Activated T-cell treated with anti-CD3 and anti-CD28 coated beads, Interleukin-2, amount 50 U/mL, for 1 hour (primary cell): Measurements from ENCODE around the gene LONRF2.
"Not testable (repeated sequence)": the region's sequence is repeated elsewhere in the genome, so short reads cannot be mapped to it uniquely, and the experiment has no call there.

Experiments used
- DNase-seq: peaks from one replicate; pipeline ENCODE4 v3.0.0-alpha.2; 2020

Gene LONRF2

DNA sequence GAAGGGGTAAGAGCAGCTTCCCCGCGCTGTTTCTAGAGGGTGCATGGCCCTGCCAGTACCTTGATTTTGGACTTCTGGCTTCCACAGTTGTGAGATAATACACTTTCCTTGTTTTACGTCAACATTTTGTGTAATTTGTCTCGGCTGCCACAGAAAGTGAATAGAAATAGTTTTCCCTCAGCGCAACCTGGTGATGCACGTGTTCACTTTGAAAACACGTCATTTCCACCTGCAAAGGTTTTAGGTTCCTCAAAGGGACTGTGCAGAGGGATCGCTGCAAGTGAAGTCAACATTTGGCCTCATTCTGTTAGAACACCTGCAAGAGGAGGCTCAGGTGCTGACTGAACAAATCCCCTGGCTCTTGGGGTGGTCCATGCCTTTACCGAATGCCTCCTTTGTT is 71.7 kb downstream of the LONRF2 start:
- no peak for DNase-seq

DNA sequence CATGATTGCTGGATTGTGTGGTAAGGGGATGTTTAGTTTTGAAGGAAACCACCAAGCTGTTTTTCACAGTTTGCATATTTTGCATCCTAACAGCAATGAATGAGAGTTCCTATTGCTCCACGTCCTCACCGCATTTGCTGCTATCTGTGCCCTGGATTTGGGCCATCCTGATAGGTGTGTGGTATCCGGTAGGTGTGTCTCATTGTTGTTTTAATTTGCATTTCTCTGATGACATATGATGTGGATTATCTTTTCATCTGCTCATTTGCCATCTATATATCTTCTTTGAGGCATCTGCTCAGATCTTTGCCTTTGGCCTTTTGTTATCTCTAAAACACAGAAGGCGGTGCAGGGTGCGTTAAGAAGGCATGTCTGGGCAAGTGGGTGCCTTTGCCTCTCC is 73.3 kb downstream of the LONRF2 start:
- DNase-seq = no peak

DNA sequence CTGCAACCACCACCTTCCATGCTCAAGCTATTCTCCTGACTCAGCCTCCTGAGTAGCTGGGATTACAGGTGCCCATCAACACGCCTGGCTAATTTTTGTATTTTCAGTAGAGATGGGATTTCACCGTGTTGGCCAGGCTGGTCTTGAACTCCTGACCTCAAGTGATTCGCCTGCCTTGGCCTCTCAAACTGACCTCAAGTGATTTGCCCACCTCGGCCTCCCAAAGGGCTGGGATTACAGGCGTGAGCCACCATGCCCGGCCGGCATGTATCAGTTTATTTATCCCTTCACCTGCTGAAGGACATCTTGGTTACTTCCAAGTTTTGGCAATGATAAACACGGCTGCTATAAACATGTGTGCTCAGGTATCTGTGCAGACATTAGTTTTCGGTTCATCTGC is 73.7 kb downstream of the LONRF2 start:
- not testable (repeated sequence) for DNase-seq

DNA sequence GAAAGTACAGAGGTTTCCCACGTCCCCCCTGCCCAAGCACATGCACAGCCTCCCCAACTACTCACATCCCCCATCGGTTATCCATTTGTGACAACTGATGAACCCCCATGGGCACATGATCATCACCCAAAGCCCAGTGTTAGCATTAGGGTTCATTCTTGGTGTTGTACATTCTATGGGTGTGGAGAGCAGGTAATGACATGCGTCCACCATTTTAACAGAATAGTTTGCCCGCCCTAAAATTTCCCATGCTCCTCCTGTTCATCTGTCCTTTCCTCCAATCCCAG is 74.3 kb downstream of the LONRF2 start:
- no peak for DNase-seq

DNA sequence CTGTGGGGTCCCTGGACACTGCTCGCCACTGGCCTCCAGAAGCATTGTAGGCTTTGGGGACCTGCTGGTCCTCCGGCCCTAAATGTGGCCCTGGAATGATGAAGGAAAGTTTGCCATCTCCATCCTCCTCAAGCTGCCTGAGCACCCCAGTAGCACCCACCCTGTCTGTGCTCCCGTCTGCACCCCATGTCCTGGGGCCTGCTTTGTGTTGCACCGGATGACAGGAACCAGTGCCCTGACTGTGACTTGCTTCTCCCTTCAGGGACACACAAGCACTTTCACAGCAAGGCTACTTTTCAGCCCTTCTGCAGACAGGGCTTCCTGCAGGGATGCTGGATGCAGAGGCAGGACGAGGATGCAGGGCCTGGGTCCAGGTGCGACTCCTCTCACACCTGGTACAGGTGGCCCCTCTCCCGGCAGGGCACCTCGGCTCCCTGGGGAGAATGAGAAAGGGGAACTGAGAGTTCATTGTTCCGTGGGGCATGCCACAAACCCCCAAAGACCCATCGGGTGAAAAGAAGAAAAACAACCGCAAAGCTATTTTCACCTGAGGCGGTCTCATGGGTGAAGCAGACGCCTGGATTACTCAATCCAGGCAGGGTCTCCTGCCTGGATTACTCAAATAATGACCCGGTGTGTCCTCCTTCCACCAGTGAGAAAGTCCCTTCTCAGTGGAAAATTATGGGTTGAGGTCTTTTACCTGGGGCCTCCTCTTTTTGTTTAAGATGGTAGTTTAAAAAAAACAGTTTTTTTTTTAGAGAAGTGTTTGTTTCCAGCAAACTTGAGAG is 74.9 kb downstream of the LONRF2 start:
- no peak for DNase-seq

DNA sequence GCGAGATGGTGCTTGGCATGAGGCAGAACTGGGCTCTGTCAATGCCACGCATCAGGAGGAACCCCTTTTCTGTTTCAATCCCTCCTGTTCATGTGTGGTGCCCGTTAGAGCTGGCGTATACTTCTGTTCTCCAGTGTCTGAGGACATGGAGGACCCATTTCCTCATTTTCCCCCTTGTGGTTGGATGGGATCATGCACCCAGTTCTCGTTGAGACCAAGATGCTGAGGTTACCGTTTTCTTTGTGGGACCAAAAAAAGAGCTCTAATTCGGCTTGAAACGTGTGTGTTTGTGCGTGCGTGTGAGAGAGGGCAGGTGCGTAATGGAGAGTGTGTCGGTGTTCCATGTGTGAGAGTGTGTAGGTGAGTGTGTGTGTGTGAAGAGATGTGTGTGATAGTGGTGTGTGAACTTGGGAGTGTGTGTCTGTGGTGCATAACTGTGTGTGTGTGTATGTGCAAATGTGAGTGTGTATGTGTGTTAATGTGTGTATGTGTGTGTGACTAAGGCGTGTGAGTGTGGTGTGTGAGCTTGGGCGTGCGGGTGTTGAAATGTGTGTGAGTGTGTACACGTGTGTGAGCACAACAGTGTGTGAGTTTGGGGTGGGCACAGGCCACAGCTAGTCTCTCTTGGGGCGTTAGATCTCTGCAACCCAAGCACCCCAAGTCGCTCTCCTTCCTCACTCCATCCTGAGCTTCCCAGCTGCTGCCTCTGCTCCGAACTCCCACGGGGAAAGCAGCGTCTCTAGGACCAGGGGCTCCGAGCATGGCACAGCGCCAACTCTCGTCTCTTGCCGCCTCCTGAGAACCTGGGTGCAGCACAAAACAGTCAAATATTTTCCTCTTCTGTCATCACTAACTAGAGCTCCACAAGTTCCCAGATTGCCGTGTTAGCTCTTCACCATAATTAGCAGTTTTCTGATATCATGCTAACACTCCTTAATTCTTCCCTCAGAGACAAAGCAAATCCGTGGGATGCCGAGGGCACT is 75.8 kb downstream of the LONRF2 start:
- DNase-seq = no peak

DNA sequence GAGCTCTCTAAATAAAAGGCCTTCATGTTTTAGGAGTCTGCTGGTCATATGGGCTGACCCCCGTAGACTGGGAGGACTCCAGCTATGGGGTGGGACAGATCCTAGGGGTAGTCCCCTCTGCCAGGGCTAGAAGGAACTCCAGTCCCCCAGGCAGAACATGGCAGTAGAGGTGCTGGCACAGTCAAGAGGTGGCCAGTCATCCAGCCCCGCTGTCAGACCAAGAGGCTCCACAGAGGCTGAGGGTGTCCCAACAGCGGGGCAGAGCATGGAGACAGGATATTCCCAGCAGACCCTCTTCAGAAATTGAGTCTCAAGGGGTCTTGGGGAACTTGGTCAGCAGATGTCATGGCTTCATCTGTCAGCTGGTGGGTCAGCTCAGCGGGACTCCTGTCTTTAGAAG is 76.6 kb downstream of the LONRF2 start:
- DNase-seq = no peak

DNA sequence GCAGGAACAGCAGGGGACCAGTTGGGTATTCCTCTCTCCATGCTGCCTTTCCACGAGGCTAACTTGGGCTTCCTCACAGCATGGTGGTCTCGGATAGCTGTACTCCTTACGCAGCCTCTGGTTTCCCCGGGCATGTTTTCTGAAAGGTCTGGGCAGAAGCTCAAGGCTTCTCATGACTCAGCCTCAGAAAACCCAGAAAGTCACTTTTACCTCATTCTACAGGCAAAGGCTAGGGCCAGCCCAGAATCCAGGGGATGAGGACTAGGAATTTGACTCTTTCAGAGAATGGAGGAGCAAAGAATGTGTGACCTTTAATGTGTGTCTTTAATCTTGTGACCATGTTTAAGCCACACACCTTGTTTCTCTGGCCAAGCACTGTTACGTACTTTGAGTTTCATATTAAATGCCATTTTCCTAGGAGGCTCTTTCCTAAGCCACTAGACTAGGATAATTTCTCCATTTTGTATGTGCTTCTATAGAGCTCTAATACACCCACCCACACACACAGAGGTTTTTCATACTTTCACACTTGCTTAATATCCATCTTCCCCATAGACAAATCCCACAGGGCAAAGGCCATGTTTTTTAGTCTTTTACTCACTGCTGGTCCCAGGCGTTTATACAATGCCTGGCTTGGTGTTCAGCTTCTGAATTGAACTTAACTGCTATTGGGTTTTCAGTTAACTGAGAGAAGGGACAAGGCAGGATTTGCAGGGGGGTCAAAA is 77.3 kb downstream of the LONRF2 start:
- no peak for DNase-seq

DNA sequence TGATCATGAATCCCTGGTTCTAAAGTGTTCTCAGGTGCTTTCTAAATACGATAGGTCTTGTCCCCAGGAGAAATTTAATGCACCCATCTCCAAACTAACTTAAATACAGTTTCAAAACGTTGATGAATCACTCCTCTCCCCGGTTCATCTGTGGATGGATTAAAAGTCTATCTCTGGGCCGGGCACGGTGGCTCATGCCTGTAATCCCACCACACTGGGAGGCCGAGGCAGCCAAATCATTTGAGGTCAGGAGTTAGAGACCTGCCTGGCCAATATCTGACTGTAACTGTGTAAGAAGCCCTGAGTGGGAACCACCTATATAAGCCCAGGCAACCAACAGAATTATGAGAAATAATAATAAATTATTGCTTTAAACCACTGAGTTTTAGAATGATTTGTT is 78.7 kb downstream of the LONRF2 start:
- DNase-seq = no peak

DNA sequence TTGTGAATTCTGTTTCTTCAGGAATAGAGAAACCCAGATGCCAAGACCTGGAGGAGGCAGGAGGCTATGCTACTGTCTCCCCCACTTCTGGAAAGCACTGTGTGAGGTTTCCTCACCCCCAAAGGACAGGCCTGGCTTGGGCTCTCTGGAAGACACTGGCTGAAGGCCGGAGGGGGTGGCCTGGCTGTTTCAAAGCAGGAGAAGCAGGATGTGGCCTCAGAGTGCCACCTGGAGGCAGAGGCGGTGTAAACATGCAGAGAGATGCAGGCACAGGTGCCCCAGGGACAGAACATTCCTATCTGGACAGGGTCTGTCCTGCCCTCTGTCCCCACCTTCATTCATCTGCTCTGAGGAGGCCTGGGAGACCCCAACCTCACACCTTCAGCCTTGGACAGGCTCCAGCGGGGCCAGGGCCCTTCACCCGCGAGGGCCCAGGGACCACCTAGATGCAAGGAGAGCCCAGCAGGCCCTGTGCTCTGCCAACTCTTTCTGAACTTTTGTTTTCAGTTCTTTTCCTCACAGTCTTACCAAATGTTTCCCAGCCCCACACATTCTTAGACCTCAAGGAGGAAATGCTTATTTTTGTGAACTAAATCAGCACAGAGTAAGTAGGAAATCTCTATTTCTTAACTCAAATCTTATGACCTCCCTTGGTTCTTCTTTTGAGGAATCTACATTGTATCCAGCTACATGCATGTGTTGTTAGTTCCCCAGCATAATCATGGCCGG is 79.2 kb downstream of the LONRF2 start:
- peak; percentile 48 for DNase-seq

DNA sequence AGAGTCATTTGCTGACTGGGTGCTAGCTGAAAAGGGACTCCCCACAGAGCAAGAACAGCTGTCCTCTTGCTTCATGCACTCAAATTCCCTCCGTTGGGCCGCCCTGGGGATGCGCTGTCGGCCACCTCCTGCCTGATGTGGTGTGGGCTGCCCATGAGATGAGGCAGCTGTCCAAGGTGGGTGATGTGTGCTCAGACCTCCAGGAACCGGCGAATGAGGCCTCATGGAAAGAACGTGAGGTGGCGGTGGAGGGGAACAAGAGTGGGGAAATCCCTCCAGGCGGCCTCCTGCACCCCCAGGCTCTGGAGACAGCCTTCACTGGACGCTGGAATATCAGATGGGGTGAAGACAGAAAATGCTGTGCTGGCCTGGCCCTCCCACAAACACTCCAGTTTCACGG is 79.8 kb downstream of the LONRF2 start:
- DNase-seq = no peak

DNA sequence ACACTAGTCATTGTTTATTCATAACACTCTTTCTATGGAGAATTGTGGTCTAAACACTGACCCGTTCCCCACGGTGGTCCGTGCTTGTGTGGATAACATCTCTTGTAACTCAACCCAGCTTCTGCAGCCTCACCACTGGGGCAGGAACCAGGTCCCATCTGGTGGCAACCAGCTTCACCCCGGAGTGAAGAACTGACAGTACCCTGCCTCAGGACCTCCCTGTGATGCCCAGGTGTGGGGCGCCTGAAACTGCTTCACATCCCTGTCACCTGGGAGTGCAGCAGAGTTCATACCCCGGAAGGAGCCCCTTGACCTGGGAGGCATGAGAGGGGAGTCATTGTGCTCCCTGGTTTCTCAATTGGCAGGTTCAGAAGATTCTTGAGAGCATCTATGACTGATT is 81.1 kb downstream of the LONRF2 start:
- no peak for DNase-seq

DNA sequence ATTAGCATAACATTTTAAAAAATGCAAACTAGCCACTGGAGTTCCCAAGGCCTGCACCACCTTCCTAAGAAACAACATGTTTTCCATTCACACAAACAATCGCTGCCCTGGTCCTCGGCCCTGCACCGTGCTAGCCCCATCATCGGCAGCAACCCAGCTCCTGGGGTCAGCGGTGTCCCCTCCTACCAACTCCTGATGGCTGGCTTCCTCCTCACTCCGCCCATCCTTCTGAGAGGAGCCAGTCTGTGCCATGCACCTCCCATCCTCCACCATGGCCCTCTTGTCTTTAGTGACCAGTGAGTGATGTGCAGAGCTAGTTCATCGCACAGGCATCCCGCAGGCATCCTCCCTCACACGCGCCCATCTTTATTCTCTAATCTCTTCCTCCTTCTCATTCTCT is 81.9 kb downstream of the LONRF2 start:
- no peak for DNase-seq

DNA sequence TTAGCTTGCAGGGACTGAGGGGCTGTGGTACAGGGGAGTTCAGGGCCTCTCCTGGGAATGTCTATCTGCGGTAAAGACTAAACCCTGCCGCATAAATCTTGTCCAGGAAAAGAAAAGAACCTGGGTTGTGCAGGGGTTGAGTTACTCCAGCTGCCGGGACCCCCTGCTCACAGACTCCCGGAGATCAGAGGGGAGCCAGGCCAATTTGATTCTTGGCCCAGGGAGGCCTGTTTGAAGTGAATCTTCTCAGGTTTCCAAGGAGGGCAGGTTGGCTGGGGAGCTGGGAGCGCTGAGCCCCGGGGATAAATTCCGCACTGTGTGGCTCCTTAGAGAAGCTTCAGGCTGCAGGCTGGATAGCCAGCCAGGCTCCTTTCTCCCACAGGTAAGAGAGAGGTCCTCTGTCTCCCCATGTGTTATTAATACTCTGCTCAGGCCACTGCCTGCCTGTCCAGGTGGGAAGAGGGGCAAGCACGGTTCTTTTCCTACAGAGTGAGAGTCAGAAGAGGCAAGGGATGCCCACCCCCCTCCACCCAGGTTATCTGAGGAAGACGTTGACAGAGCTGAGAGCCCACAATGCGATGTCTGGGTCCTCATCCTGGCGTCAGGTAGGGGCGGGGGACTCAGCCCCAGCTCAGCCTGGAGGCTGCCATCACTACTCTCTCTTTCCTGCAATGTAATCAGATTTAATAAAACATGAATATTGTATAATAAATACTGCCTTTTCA is 82.7 kb downstream of the LONRF2 start:
- DNase-seq = no peak

DNA sequence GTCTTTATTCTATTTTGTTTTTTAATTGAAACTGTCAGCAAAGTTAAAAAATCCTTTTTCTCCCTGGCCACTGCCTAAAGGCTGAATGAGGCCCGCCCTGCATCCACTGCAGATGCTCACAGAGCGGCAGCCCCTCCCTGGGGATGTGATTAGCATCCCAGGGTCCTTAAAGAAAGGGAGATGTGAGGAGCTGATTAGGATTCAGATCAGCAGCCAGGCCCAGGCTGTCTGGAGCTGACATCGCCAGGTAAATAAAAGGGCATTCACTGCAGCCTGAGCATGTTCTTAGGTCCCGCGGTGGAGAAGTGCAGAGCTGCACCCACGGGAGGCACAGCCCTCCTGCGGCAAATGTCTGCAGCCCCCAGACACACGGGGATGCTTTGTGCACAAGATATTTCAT is 83.8 kb downstream of the LONRF2 start:
- DNase-seq = no peak

DNA sequence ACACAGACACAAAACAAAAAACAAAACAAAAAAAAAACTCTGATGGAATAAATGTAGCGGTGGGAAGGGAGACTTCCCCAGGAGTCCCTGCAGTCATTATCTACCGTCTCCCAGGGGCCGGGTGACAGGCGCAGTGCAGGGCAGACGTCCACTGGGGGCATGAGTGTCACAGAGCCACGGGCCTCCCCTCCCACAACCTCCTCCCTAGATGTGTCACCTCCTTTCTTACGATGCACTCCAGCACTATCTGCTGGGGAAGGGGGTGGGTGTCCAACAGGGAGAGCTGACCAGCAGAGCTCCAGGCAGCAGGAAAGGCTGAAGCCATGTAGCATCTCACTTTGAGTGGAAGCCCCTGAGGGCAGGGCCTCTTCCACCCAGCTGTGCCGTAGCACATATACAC is 84.5 kb downstream of the LONRF2 start:
- DNase-seq = no peak

DNA sequence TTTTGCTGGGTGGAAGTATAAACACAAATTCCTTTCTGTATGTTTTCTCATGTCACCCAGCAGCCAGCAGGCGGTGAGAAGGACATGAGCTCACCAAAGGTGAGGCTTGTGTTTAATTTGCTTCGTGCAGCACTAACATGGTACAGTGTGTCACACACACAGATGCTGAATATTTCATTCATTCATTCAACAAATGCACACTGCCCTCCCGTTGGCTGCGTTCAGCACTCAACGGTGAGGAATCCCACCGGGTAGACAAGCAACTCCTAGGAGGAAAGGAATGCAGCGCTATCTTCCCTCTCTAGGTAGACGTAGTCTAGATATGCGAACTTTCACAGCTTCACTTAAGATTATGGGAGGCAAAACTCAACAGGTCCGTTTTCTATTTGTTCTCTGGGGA is 85.1 kb downstream of the LONRF2 start:
- DNase-seq = no peak

DNA sequence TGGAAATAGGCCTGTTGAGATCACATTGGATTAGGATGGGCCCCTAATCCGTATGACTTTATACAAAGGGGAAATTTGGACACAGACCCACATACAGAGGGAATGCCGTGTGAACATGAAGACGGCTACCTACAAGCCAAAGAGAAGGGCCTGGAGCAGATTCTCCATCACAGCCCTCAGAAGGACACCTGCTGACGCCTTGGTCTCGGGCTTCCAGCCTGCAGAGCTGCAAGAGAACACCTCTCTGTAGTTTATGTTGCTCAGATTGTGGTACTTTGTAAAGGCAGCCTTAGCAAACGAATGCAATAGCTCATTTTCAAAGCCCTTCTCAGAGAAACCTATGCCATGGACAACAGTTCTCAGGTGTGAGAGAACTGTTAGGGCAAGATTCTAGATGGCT is 86.1 kb downstream of the LONRF2 start:
- no peak for DNase-seq

DNA sequence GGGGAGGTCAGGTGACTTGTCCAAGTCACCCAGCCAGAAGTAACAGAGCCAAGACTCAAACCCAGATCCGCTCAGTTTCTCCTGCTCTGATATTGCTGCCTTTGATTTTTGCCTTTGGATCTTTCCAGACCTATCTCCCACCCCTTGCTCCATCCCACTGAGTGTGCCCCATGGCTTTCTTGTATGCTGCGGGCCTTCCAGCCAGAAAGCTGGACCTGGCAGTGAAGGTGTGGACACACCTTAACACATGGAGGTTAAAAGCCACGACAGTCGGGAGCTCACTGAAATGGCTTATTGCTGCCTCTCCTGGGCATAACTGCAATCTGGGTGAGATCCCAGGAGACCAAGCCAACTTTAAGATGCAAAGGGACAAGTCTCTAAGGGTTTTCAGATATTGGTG is 86.7 kb downstream of the LONRF2 start:
- no peak for DNase-seq

DNA sequence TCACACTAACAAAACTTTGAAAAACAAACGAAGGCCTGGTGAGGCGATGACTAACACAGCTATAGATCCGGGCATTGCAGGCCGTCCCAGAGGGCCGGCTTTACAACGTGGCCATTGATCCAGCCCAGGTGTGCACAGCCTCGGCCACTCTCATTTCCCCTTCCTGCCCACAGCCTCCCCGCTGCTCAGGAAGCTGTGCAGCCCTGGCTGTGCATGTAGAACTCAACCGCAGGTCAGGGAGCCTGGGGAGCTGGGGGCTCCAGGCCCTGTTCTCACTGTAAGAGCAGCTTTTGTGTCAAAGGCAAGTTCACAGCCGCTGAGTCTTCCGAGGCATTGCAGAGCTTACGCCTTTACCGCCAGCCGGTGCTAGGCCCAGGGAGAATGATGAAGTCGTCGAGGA is 87.2 kb downstream of the LONRF2 start:
- peak; percentile 40 for DNase-seq

DNA sequence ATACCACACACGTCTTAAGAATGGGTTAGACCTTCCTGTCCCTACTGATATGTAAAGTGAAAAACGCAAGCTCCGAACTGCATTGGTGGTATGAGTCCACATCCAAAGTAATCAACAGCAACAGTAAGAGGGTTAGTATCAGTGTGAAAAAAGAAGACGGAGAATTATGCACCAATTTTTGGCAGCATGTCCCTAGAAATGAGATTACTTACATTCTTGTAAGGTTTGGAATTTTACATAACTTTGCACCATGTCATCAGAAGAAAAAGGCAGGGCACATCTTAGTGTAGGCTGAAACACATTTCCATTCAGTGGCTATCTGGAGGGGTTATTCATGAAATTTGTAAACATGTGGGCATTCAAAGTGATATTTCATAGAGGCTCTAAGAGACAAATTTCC is 88.2 kb downstream of the LONRF2 start:
- no peak for DNase-seq

DNA sequence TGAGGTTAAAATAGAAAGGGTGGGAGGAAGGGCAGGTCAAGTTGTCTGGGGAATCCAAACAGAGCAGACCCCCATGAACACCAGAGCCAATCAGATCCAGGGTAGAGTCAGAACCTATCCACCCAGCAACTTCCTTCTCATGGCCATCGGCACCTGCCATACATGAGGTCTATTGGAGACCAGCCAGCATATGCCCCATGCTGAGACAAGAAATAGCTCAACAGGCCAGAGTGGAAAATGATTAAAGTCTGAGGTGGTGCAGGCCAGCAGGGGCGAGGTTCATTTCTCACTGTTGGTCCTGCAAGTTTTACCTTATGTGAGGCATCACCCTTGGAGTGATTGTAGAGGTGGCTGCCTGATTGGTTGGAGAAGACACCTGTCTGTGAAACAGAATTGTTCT is 89.2 kb downstream of the LONRF2 start:
- no peak for DNase-seq
